ENCODE measurements around the gene CALN1.

The CALN1 gene

DNA sequence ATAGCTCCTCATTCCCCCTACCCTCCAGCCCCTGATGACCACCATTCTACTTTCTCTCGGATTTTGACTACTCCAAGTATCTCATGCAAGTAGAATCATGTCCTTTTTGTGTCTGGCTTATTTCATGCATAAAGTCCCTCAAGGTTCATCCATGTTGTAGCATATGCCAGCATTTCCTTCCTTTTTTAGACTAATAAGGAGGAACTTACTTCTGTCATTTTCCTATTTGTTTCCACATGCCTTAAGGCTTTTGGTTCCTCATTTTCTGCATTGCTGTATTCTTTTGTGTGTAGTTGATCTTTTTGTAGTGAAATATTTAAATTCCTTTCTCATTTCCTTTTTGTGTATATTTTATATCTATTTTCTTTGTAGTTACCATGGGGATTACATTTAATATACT, 376.9 kb downstream of the CALN1 start:
- no peak for DNase-seq (ENCODE audit: low read depth)

DNA sequence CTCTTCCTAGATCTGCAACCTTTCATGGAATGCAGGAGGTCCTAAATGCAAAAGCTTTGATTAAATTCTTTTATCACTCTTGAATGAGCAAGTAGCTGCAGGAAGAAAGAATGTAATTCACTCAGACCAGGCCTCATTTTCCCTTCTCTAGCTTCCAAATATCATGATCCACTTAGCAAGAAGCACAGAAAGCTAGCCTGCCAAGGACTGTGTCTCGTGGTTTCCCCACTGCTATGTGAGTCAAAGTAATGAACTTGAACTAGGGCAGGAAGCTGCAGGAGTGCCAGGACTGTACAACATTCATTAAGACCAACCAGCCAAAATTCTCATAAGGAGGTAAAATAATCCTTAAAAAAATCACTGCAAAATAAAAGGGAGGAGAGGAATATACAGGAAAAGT, 379.2 kb downstream of the CALN1 start:
- DNase-seq (ENCODE audit: low read depth): no peak

DNA sequence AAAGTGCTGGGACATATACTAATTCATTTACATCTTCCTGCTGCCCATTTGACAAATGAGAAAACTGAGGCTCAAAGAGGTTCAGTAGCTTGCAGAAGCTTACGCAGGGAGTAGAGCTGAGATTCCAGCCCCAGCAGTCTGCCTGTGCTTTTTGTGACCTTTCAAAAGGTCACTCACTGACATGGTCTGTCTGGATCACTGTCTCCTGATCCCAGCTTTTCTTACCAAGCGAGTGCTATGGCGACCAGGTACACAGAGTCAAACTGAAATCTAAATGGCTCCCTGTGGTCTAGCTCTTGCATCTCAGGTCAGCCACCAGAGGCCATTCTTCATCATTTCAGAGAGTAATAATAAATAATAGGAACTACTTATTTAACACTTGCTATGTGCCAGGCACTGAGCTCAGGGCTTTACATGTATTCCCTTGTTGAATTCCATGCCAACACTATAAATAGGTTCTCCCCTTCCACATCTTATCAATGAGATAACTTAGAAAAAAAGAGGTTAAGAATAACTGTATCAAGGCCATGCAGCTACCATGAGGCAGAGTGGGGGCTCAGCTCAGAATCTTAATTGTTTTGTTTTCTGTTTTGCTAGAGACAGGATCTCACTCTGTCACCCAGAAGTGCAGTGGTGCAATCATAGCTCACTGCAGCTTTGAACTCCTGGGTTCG, 381.0 kb downstream of the CALN1 start:
- no peak for DNase-seq (ENCODE audit: low read depth)

DNA sequence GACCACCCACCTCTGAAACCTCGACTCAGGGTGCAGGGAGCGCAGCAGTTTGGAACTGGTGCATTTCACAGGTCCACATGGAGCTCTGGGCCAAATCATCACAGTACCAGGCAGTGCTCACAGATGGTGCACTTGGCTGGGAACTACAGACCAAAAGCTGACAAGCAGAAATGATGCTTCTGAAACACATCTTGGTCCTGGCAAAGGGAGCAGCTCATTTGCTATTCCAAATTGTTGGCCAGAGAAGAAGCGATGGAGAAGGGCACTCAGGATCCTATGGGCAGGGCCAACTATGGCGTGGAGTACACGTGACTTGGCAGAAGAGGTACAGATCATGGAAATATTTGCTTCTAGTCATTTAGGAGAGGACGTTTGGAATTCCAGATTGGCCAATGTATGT, 383.9 kb downstream of the CALN1 start:
- no peak for DNase-seq (ENCODE audit: low read depth)

GRCh38 chr7:72025381-72025960, 386.7 kb downstream of the CALN1 start:
- no peak for DNase-seq (ENCODE audit: low read depth)

DNA sequence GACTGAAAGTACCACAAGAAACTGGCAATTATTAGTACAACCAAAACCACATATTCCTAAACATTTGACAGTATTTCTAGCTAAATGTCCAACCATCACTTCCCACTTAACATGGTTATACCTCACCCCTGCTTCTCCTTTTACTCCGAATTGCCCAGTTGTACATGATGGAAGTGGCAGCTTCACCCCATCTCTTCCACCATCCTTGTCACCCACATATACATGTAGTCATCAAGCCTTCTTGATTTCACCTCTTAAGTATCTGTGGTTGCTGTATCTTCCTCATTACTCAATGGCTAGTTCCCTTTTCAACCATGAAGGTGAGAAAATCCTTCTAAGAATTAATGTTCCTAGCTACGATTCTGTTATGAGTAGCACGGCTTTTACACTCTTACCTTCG, 388.2 kb downstream of the CALN1 start:
- DNase-seq (ENCODE audit: low read depth): no peak

DNA sequence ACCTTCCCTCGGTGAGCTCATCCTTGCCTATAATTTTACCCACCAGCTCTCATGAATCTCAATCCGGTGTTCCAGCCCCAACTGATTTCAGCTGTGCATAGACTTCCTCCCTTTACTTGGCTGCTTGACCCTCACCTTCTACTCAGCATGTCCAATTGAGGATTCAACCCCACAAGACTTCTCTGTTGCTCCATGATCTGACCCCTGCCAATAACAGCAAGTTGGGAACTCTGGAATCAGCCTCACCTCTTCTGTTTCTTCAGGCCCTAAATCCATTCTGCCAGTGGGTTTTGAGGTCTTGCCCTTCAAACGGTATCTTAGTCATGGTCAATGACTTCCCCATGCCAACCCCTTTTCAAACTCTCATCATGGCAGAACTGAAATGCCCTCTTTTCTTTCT, 390.4 kb downstream of the CALN1 start:
- no peak for DNase-seq (ENCODE audit: low read depth)

DNA sequence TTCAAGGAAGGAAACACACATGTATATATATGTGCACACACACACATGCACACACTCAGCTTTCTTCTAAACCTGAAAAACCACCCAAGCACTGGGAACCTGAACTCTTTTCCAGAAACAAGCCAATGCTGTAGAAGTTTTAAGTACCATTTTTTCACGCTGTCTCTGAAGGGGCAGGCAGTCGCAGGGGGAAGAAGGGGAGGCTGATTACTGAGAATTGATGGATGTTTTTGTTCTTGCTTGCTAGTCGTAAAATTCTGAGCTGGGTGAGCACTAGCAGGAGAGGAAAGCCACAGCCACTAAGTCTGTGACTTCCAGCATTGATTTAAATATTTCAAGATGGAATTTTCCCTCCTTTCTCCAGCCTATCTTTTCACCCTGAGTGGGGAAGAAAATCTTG, 391.8 kb downstream of the CALN1 start:
- DNase-seq (ENCODE audit: low read depth): no peak

- no peak for DNase-seq (ENCODE audit: low read depth)
Measured at GRCh38 chr7:72019436-72019835, 392.7 kb downstream of the CALN1 start.

DNA sequence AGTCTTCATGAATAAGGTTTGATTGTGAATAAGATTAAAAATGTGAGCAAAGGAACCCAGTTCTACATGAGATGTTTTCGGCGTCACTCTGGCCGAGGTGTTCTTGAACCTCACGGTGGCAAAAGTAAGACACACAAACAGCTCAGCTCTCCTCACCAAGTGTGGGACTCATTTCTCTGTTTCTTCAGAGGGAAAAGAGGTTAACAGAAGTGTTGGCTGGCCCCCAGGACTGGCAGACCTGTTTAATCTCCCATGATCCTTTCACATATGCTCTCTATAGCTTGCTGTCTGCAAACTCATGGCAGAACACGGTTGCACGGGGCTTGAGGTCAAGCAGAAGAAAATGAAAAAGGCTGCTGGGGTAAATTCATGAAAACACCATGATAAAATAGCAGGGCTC, 394.4 kb downstream of the CALN1 start:
- no peak for DNase-seq (ENCODE audit: low read depth)

- DNase-seq (ENCODE audit: low read depth): no peak
Measured at GRCh38 chr7:72016574-72016973, 395.6 kb downstream of the CALN1 start.

GRCh38 chr7:72015136-72015535, 397.0 kb downstream of the CALN1 start:
- no peak for DNase-seq (ENCODE audit: low read depth)

DNA sequence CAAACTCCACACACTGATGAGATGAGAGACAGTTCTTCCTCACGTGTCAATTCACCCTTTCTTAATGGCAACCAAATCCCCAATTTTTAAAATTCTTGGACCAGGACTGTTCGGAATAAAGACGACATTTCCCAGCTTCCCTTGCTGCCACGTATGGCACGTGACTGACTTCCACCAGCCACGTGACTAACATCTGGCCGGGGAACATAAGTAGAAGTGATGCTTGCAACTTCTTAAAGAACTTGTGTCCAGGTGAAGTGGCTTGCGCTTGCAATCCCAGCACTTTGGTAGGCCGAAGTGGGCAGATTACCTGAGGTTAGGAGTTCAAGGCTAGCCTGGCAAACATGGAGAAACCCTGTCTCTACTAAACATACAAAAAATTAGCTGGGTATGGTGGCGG, 405.1 kb downstream of the CALN1 start:
- no peak for DNase-seq (ENCODE audit: low read depth)

DNA sequence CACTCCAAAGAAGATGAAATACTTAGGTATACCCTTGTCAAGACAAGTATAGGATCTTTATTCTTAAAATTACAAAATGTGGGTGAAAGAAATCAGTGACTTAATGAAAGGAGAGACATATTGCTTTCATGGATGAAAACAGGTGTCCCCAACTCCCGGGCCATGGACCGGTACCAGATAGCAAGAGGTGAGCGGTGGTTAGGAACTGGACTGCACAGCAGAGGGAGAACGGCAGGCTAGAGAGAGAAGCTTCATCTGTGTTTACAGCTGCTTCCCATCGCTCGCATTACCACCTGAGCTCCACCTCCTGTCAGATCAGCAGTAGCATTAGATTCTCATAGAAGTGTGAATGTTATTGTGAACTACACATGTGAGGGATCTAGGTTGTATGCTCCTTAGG, 408.9 kb downstream of the CALN1 start:
- no peak for DNase-seq (ENCODE audit: low read depth)

DNA sequence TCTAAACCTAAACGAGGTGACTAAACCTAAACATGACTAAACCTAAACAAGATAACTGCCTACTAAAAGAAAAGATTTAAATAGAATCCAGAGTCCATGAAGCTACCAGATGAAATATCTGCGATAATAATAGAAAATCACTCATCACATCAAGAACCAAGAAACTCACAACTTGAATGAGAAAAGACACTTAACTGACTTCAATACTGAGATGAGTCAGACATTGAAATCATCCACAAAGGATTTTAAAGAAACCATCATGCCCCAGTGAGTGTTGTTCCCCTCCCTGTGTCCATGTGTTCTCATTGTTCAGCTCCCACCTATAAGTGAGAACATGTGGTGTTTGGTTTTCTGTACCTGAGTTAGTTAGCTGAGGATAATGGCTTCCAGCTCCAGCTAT, 416.0 kb downstream of the CALN1 start:
- DNase-seq (ENCODE audit: low read depth): no peak

- DNase-seq (ENCODE audit: low read depth): no peak
Measured at GRCh38 chr7:71995111-71995510, 417.0 kb downstream of the CALN1 start.

GRCh38 chr7:71991586-71991985, 420.6 kb downstream of the CALN1 start:
- DNase-seq (ENCODE audit: low read depth): no peak

DNA sequence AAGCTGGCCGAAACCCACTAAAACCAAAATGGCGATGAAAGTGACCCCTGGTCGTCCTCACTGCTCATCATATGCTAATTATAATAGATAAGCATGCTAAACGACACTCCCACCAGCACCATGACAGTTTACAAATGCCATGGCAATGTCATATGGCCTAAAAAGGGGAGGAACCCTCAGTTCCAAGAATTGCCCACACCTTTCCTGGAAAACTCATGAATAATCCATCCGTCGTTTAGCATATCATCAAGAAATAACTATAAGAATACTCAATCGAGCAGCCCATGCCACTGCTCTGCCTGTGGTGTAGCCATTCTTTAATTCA, 422.0 kb downstream of the CALN1 start:
- DNase-seq (ENCODE audit: low read depth): no peak

DNA sequence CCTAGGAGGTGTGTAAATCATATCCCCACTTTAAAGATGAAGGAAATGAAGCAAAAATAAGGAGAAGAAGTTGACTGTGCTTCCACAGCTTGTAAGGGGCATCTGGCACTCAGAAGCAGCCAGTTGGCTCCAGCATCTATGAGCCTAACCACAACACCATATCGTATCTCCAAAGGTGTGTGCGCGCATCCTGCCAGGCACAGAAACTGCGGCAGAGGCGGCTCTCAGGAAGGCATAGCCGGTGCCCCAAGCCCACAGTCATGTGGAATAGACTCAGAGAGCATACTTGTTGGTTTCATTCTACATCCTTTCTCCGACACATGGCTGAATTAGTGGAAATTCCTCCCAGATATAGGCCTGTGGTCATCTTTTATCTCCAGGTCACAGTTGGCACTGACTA, 423.9 kb downstream of the CALN1 start:
- DNase-seq (ENCODE audit: low read depth): no peak

DNA sequence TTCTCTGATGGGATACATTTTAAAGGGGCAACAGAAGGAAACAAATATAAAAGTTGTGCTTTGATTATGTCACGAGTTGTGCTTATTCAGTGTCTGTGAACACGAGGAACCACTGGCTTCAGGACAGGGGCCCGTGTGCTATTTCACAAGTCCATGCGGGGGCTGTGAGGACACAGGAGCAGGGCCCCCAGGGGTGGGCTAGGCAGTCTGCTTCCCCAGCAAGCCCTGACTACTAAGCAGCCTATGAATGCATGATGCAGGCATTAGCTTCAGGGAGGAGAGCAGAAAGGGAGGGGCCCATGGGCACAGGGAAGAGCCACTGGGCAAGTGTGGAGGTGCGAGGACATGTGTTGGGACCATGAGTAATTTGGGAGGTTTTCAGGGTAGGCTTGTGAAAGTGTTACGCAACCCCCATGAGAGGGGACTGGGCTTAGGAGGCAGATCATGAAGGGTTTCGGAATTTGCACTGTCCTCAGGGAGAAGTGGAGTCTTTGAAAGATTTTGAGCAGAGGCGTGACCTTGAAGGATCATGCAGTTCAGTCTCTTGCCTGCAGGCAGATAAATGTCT, 424.9 kb downstream of the CALN1 start:
- DNase-seq (ENCODE audit: low read depth): no peak

- no peak for DNase-seq (ENCODE audit: low read depth)
Measured at GRCh38 chr7:71984348-71984747, 427.8 kb downstream of the CALN1 start.

GRCh38 chr7:71982851-71983250, 429.3 kb downstream of the CALN1 start:
- no peak for DNase-seq (ENCODE audit: low read depth)

DNA sequence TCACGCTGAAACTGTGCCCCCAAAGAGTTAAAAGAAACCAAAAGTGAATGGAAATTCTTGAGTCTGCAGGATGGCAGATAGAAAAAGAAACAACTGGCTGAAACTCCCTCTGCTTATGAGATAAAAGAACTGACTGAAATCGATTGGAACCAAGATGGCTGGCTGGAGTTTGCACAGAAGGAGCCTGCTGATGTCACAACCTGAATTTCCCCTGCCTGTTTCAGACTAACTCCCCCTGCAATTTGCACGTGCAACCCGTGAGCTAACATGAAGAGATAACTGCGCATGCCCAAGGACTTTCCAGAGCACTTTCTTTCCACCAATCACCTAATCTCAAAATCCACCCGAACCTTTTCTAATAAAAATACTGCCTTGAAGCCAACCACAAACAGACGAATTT, 435.5 kb downstream of the CALN1 start:
- no peak for DNase-seq (ENCODE audit: low read depth)

DNA sequence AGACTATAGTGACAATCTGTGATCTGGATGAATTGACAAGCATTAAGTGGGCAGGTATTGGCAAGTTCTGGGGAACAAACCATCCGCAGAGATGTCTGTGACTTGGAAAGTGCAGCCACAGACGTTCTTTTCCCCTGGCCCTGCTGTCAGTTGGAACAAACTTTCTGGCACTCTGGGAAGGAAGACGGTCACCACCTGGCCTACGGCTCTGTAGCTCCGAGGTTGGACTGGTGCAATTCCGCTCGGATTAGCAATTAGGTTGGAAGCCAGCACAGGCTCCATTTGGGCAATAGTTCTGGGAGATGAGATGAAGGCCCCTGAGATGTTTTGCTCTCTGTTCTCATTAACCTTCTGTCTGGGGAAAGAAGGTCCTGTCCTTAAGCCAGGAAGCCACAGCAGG, 437.5 kb downstream of the CALN1 start:
- no peak for DNase-seq (ENCODE audit: low read depth)
